ENCODE data around the gene TMEM132D. TPM values are rescaled to one million over a fixed set of nuclear protein-coding genes. Genes with fewer than 3 reads are reported as not detected.

Gene TMEM132D
- total RNA-seq, 1 experiment from 2014 or later: not detected

DNA sequence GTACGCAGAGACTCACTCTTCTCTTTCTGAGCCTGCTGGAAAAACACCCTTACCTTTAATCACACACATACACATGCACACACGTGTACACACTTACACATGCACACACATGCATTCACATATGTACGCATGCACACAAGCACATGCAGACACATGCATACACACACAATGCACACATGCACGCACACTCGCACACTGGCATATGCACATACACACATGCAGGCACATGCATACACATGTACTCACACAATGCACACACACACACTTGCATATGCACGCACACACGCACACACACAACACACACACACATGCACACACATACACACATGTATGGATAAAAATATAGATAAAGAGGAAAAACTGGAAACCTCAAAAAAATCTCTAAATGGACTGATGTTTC, 801.6 kb downstream of the TMEM132D start:
- no peaks in the 10 kb centered on the region for H3K36me3 ChIP-seq (ENCODE audit: insufficient read depth, low read length)
- no peaks in the 10 kb centered on the region for H3K9me2 ChIP-seq (replicated peaks; ENCODE audit: insufficient read depth, low read length)
- DNase-seq: no peak
- no peaks in the 10 kb centered on the region for H3K9me3 ChIP-seq (ENCODE audit: low read length)
- no peak overlapping the region for H3K4me2 ChIP-seq (ENCODE audit: low read depth, low read length, poor library complexity, severe bottlenecking)
- no peak overlapping the region for H3K27ac ChIP-seq (ENCODE audit: low read length)
- H3K79me2 ChIP-seq (ENCODE audit: low read length): no peaks in the 10 kb centered on the region
- no peak overlapping the region for H3K9ac ChIP-seq (ENCODE audit: low read length)
- H2AFZ ChIP-seq (ENCODE audit: low read length): no peak overlapping the region
- no peaks in the 10 kb centered on the region for H3K4me1 ChIP-seq (ENCODE audit: low read length)
- H3K27me3 ChIP-seq (ENCODE audit: low read length): no peaks in the 10 kb centered on the region
- no peak overlapping the region for H3K4me3 ChIP-seq (ENCODE audit: low read length)
- H4K20me1 ChIP-seq (ENCODE audit: insufficient read depth, low read depth, low read length): no peaks in the 10 kb centered on the region

DNA sequence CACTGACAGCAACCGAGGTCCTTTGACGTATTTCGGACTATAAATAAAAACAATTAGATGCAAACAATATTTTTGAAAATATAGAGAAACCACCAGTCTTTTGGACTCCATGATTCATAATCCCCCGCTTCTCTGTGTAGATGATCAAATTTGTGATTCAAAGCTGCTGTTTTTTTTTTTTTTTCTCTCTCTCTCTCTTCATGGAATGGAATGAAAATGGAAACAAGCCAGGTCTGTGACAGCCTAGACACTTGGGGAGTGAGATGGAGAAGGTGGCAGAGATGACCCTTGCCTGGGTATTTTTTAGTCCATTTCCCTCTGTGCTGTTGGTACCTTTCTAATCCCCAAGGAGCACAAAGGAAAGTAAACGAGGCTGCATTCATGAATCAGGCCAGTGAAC, 802.0 kb downstream of the TMEM132D start:
- Histone ChIP-seq H3K79me2 (ENCODE audit: low read length) (no peaks in the 10 kb centered on the region), H3K27me3 (ENCODE audit: low read length) (no peaks in the 10 kb centered on the region), H3K9me3 (ENCODE audit: low read length) (no peaks in the 10 kb centered on the region), H3K36me3 (ENCODE audit: insufficient read depth, low read length) (no peaks in the 10 kb centered on the region), H2AFZ (ENCODE audit: low read length) (no peak overlapping the region), H3K9ac (ENCODE audit: low read length) (no peak overlapping the region), H3K4me1 (ENCODE audit: low read length) (no peaks in the 10 kb centered on the region), H3K4me2 (ENCODE audit: low read depth, low read length, poor library complexity, severe bottlenecking) (no peak overlapping the region), H3K27ac (ENCODE audit: low read length) (no peak overlapping the region), H3K4me3 (ENCODE audit: low read length) (no peak overlapping the region), H4K20me1 (ENCODE audit: insufficient read depth, low read depth, low read length) (no peaks in the 10 kb centered on the region), H3K9me2 (replicated peaks; ENCODE audit: insufficient read depth, low read length) (no peaks in the 10 kb centered on the region)
- DNase-seq: no peak

DNA sequence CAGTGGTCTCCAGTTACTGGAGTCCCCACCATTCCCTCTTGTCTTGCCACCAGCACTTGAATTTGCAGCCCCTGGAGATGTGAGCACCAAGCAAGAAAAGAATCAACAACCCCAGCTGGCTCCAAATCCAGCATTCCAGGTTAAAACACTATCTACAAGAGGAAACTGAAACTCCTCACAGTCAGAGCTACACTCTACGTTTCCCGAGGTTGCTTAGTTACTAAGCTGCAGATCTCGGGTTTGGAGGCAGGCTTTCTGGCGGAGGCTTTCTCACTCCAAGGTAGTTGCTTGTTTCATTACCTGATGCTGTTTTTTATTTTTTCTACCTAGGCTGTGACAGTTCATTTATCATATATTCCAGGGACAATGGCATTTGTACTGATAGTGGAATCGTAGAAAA, 802.4 kb downstream of the TMEM132D start:
- no peak overlapping the region for H3K27ac ChIP-seq (ENCODE audit: low read length)
- no peak overlapping the region for H3K9ac ChIP-seq (ENCODE audit: low read length)
- no peaks in the 10 kb centered on the region for H3K27me3 ChIP-seq (ENCODE audit: low read length)
- H3K4me3 ChIP-seq (ENCODE audit: low read length): no peak overlapping the region
- no peaks in the 10 kb centered on the region for H3K9me3 ChIP-seq (ENCODE audit: low read length)
- no peak for DNase-seq
- H3K36me3 ChIP-seq (ENCODE audit: insufficient read depth, low read length): no peaks in the 10 kb centered on the region
- H3K79me2 ChIP-seq (ENCODE audit: low read length): no peaks in the 10 kb centered on the region
- no peak overlapping the region for H2AFZ ChIP-seq (ENCODE audit: low read length)
- no peaks in the 10 kb centered on the region for H3K9me2 ChIP-seq (replicated peaks; ENCODE audit: insufficient read depth, low read length)
- H3K4me1 ChIP-seq (ENCODE audit: low read length): no peaks in the 10 kb centered on the region
- H3K4me2 ChIP-seq (ENCODE audit: low read depth, low read length, poor library complexity, severe bottlenecking): no peak overlapping the region
- H4K20me1 ChIP-seq (ENCODE audit: insufficient read depth, low read depth, low read length): no peaks in the 10 kb centered on the region

DNA sequence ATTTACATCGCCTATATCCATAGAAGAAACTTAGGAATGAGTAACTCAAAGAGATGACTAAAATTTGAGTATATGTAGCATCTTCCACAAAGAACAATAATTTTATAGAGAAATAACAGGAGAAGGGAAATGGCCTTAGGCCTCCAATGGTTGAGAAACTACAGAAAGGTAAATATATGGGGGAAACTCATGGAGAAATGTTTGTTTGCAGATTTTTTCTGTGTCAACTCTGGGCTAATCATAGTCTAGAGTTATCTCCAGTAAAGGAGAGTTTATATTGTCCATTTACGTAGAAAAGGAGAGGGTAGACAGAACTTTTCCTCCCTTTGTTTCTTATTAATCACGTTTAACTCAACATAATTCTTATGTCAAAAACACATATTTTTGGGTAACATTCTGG, 806.4 kb downstream of the TMEM132D start:
- H3K9me3 ChIP-seq (ENCODE audit: low read length): no peaks in the 10 kb centered on the region
- no peaks in the 10 kb centered on the region for H4K20me1 ChIP-seq (ENCODE audit: insufficient read depth, low read depth, low read length)
- no peak overlapping the region for H2AFZ ChIP-seq (ENCODE audit: low read length)
- DNase-seq: no peak
- H3K4me1 ChIP-seq (ENCODE audit: low read length): no peaks in the 10 kb centered on the region
- H3K9me2 ChIP-seq (replicated peaks; ENCODE audit: insufficient read depth, low read length): no peaks in the 10 kb centered on the region
- H3K9ac ChIP-seq (ENCODE audit: low read length): no peak overlapping the region
- no peak overlapping the region for H3K4me2 ChIP-seq (ENCODE audit: low read depth, low read length, poor library complexity, severe bottlenecking)
- no peak overlapping the region for H3K4me3 ChIP-seq (ENCODE audit: low read length)
- no peaks in the 10 kb centered on the region for H3K36me3 ChIP-seq (ENCODE audit: insufficient read depth, low read length)
- no peaks in the 10 kb centered on the region for H3K79me2 ChIP-seq (ENCODE audit: low read length)
- no peaks in the 10 kb centered on the region for H3K27me3 ChIP-seq (ENCODE audit: low read length)
- H3K27ac ChIP-seq (ENCODE audit: low read length): no peak overlapping the region

DNA sequence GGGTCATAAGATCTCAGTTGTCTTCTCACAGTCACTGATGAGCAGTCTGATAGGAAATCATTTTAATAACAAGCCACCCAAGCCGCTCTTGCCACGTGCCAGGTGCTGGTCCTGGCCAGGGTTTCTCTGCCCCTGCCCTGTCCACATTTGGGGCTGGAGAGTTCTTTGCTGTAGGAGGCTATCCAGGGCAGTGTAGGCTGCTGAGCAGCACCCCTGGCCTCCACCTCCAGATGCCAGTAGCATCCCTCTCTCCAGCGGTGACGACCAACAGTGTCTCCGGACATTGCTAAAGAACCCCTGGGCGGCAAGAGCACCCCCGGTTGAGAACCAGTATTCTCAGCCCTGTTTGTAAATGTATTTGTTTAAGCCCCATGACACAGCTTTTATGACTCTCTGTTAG, 806.9 kb downstream of the TMEM132D start:
- DNase-seq: no peak
- H3K79me2 ChIP-seq (ENCODE audit: low read length): no peaks in the 10 kb centered on the region
- 0 out of 2 replicates have a peak, but pooled peaks cover under 1% of the 10 kb centered on the region for H3K9me3 ChIP-seq (ENCODE audit: low read length)

DNA sequence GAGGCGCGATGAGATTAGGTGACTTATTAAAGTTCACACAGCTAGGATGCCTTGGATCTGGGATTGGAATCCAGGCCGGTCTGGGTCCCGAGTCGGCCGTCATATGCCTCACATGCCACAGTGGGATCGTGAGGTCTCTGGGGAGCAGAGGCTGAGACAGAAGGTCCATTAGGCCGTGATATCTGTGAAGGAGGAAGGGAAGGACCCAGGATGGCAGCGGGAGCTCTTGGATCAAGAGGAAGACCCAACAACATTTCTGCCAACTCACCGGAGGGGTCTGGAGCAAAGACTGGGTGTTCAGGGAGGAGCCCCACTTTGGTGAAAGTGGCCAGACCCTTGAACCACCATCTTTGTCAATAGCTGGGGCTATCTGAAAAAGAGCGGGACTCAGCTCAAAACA, 807.6 kb downstream of the TMEM132D start:
- DNase-seq: no peak
- Histone ChIP-seq H4K20me1 (ENCODE audit: insufficient read depth, low read depth, low read length) (no peaks in the 10 kb centered on the region), H3K4me1 (ENCODE audit: low read length) (no peaks in the 10 kb centered on the region), H3K9me3 (ENCODE audit: low read length) (peaks cover 6% of the 10 kb centered on the region; the same call in 1 of the 2 replicates), H3K9ac (ENCODE audit: low read length) (no peak overlapping the region), H3K27ac (ENCODE audit: low read length) (no peak overlapping the region), H3K79me2 (ENCODE audit: low read length) (no peaks in the 10 kb centered on the region), H3K36me3 (ENCODE audit: insufficient read depth, low read length) (no peaks in the 10 kb centered on the region), H3K27me3 (ENCODE audit: low read length) (no peaks in the 10 kb centered on the region), H3K9me2 (replicated peaks; ENCODE audit: insufficient read depth, low read length) (no peaks in the 10 kb centered on the region), H3K4me3 (ENCODE audit: low read length) (no peak overlapping the region), H3K4me2 (ENCODE audit: low read depth, low read length, poor library complexity, severe bottlenecking) (no peak overlapping the region), H2AFZ (ENCODE audit: low read length) (no peak overlapping the region)

More for the DNA sequence above, 806.9 kb downstream of the TMEM132D start:
- Histone ChIP-seq H3K9me2 (replicated peaks; ENCODE audit: insufficient read depth, low read length) (no peaks in the 10 kb centered on the region), H2AFZ (ENCODE audit: low read length) (no peak overlapping the region), H3K9ac (ENCODE audit: low read length) (no peak overlapping the region), H3K4me2 (ENCODE audit: low read depth, low read length, poor library complexity, severe bottlenecking) (no peak overlapping the region), H3K36me3 (ENCODE audit: insufficient read depth, low read length) (no peaks in the 10 kb centered on the region), H3K4me1 (ENCODE audit: low read length) (no peaks in the 10 kb centered on the region), H4K20me1 (ENCODE audit: insufficient read depth, low read depth, low read length) (no peaks in the 10 kb centered on the region), H3K27me3 (ENCODE audit: low read length) (no peaks in the 10 kb centered on the region), H3K27ac (ENCODE audit: low read length) (no peak overlapping the region), H3K4me3 (ENCODE audit: low read length) (no peak overlapping the region)

DNA sequence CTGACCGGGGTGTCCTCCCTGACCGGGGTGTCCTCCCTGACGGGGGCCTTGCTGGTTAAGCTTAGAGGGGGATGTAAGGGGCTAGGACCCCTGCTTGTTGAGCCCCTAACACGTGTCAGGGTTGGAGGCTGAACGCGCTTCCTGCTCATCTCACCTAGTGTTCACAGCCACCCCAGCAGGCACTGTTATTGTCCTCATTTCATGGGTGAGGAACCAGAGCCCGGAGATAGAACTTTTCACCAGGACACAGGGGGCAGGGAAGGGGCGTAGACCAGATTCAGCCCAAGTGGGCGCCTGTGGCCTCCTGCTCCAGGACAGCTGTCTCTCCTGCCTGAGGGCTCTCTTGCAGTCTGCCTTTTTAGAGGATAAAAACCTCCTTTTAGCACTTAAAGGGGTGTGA, 814.2 kb downstream of the TMEM132D start:
- H4K20me1 ChIP-seq (ENCODE audit: insufficient read depth, low read depth, low read length): no peaks in the 10 kb centered on the region
- no peaks in the 10 kb centered on the region for H3K27me3 ChIP-seq (ENCODE audit: low read length)
- H3K9ac ChIP-seq (ENCODE audit: low read length): no peak overlapping the region
- no peak overlapping the region for H3K4me3 ChIP-seq (ENCODE audit: low read length)
- no peak overlapping the region for H3K27ac ChIP-seq (ENCODE audit: low read length)
- H3K79me2 ChIP-seq (ENCODE audit: low read length): no peaks in the 10 kb centered on the region
- H3K4me1 ChIP-seq (ENCODE audit: low read length): no peaks in the 10 kb centered on the region
- no peak overlapping the region for H3K4me2 ChIP-seq (ENCODE audit: low read depth, low read length, poor library complexity, severe bottlenecking)
- peaks cover 10% of the 10 kb centered on the region; the same call in 1 of the 2 replicates for H3K9me3 ChIP-seq (ENCODE audit: low read length)
- no peaks in the 10 kb centered on the region for H3K9me2 ChIP-seq (replicated peaks; ENCODE audit: insufficient read depth, low read length)
- DNase-seq: no peak
- H2AFZ ChIP-seq (ENCODE audit: low read length): no peak overlapping the region
- no peaks in the 10 kb centered on the region for H3K36me3 ChIP-seq (ENCODE audit: insufficient read depth, low read length)

DNA sequence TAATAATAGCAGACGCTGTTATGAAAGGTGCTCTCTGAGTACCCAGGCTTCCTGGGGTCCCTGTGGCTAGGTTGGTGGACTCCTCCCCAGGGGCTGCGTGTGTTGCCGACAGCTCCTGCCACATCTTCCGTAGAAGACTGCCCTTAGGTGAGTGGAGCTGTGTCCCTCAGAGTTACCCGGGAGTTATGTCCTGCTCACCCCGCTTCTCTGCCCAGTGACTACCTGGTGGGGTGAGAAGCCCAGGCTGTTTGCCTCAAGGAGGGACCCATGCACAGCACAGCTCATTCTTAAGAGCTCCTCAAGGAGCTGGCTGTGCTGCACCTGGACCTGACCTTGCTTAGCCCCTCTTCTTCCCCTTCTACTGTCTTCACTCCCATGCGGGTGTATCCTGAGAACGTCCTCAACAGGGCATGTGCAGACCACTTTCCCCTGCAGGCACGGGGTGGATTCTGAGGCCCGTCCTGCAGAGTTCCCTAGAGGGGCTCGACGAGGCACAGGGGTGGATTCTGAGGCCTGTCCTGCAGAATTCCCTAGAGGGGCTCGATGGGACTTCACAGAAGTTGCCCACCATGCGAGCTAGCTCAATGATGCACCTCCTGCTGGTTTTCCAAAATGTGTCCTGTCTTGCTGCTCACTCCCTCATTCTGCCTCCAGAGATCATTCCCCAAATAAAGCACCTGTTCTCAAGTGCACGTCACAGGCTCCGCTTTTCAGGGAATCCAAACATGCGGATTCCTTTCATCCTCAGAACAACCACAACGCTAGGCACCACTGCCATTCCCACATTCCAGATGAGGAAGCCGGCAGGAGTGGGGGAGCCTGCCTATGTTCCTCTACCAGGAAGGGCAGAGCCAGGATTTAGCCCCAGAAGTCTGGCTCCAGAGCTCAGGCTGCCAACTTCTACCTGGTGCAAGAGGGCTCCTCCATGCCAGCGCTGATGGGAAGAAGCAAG, 818.7 kb downstream of the TMEM132D start:
- H2AFZ ChIP-seq (ENCODE audit: low read length): no peak overlapping the region
- no peaks in the 10 kb centered on the region for H4K20me1 ChIP-seq (ENCODE audit: insufficient read depth, low read depth, low read length)
- no peak overlapping the region for H3K4me2 ChIP-seq (ENCODE audit: low read depth, low read length, poor library complexity, severe bottlenecking)
- no peaks in the 10 kb centered on the region for H3K27me3 ChIP-seq (ENCODE audit: low read length)
- no peaks in the 10 kb centered on the region for H3K79me2 ChIP-seq (ENCODE audit: low read length)
- H3K9me3 ChIP-seq (ENCODE audit: low read length): no peaks in the 10 kb centered on the region
- H3K4me1 ChIP-seq (ENCODE audit: low read length): no peaks in the 10 kb centered on the region
- H3K36me3 ChIP-seq (ENCODE audit: insufficient read depth, low read length): no peaks in the 10 kb centered on the region
- no peaks in the 10 kb centered on the region for H3K9me2 ChIP-seq (replicated peaks; ENCODE audit: insufficient read depth, low read length)
- DNase-seq: no peak
- H3K27ac ChIP-seq (ENCODE audit: low read length): no peak overlapping the region
- H3K4me3 ChIP-seq (ENCODE audit: low read length): no peak overlapping the region
- no peak overlapping the region for H3K9ac ChIP-seq (ENCODE audit: low read length)

Data from Karpas-422 (cell line).